Measurements from ENCODE around the gene ZNF792.
"Not testable (repeated sequence)": the region's sequence is repeated elsewhere in the genome, so short reads cannot be mapped to it uniquely, and the experiment has no call there.

Gene ZNF792

GRCh38 chr19:34998777-34999497 lies 34.9 kb upstream of the ZNF792 start:
- in situ Hi-C loops (cut with MboI; ENCODE audit: low sequenced_read_pairs), result no loop called here

GRCh38 chr19:34998224-34998623 lies 34.2 kb upstream of the ZNF792 start:
- in situ Hi-C loops (cut with MboI; ENCODE audit: low sequenced_read_pairs), result not testable (repeated sequence)

GRCh38 chr19:34997071-34997617 lies 33.1 kb upstream of the ZNF792 start:
- in situ Hi-C loops (cut with MboI; ENCODE audit: low sequenced_read_pairs), result no loop called here

GRCh38 chr19:34995551-34995950 lies 31.5 kb upstream of the ZNF792 start:
- in situ Hi-C loops (cut with MboI; ENCODE audit: low sequenced_read_pairs), result no loop called here

- in situ Hi-C loops (cut with MboI; ENCODE audit: low sequenced_read_pairs), result no loop called here
Observed at GRCh38 chr19:34994643-34995541, 30.9 kb upstream of the ZNF792 start.

GRCh38 chr19:34994286-34994642 lies 30.2 kb upstream of the ZNF792 start:
- in situ Hi-C loops (cut with MboI; ENCODE audit: low sequenced_read_pairs), result no loop called here

- in situ Hi-C loops (cut with MboI; ENCODE audit: low sequenced_read_pairs), result not testable (repeated sequence)
Observed at GRCh38 chr19:34992582-34992981, 28.6 kb upstream of the ZNF792 start.

GRCh38 chr19:34991542-34992333 lies 27.7 kb upstream of the ZNF792 start:
- in situ Hi-C loops (cut with MboI; ENCODE audit: low sequenced_read_pairs), result no loop called here

GRCh38 chr19:34990578-34991192 lies 26.7 kb upstream of the ZNF792 start:
- in situ Hi-C loops (cut with MboI; ENCODE audit: low sequenced_read_pairs), result no loop called here

GRCh38 chr19:34989298-34989697 lies 25.3 kb upstream of the ZNF792 start:
- in situ Hi-C loops (cut with MboI; ENCODE audit: low sequenced_read_pairs), result no loop called here

GRCh38 chr19:34988119-34988518 lies 24.1 kb upstream of the ZNF792 start:
- in situ Hi-C loops (cut with MboI; ENCODE audit: low sequenced_read_pairs), result no loop called here

GRCh38 chr19:34985249-34986022 lies 21.4 kb upstream of the ZNF792 start:
- in situ Hi-C loops (cut with MboI; ENCODE audit: low sequenced_read_pairs), result no loop called here

- in situ Hi-C loops (cut with MboI; ENCODE audit: low sequenced_read_pairs), result no loop called here
Observed at GRCh38 chr19:34984287-34984686, 20.3 kb upstream of the ZNF792 start.

- in situ Hi-C loops (cut with MboI; ENCODE audit: low sequenced_read_pairs), result no loop called here
Observed at GRCh38 chr19:34983786-34984185, 19.8 kb upstream of the ZNF792 start.

GRCh38 chr19:34982275-34982674 lies 18.2 kb upstream of the ZNF792 start:
- in situ Hi-C loops (cut with MboI; ENCODE audit: low sequenced_read_pairs), result no loop called here

GRCh38 chr19:34979819-34980640 lies 16.0 kb upstream of the ZNF792 start:
- in situ Hi-C loops (cut with MboI; ENCODE audit: low sequenced_read_pairs), result no loop called here

GRCh38 chr19:34976611-34977010 lies 12.6 kb upstream of the ZNF792 start:
- in situ Hi-C loops (cut with MboI; ENCODE audit: low sequenced_read_pairs), result no loop called here

- in situ Hi-C loops (cut with MboI; ENCODE audit: low sequenced_read_pairs), result no loop called here
Observed at GRCh38 chr19:34975056-34975455, 11.0 kb upstream of the ZNF792 start.

GRCh38 chr19:34974646-34975045 lies 10.6 kb upstream of the ZNF792 start:
- in situ Hi-C loops (cut with MboI; ENCODE audit: low sequenced_read_pairs), result no loop called here
